Suprapubic skin (tissue), 3 donors: ENCODE measurements around the gene TMEM74B.

Experiments used
- CTCF ChIP-seq, 2 donors: fragments of 200-600 bp in 1 of 2; fragments of 450-650 bp in 1 of 2; sonication (generic) in 1 of 2; IDR thresholded peaks; one replicate each; pipeline ENCODE4 v1.5.1; 2016 to 2019; ENCODE audit warnings: antibody characterized with exemption in 2 of 2, mild to moderate bottlenecking in 1 of 2, moderate library complexity in 1 of 2
- EP300 ChIP-seq: sonication (generic); formaldehyde crosslinking; IDR thresholded peaks from one replicate; pipeline ENCODE4 v1.6.1; 2017; ENCODE audit warnings: antibody characterized with exemption
- POLR2A ChIP-seq, 2 donors: fragments of 450-650 bp; IDR thresholded peaks; one replicate each; pipeline ENCODE4 v1.6.1; 2017; ENCODE audit warnings: antibody characterized with exemption in 2 of 2, mild to moderate bottlenecking in 2 of 2, moderate library complexity in 2 of 2

- TF ChIP-seq POLR2A (IDR thresholded peaks at IDR 0.05) = no peak
- TF ChIP-seq EP300 = no peak
- no peak for TF ChIP-seq CTCF (IDR thresholded peaks at IDR 0.05)
Observed at GRCh38 chr20:1204113-1204512, 19.3 kb upstream of the TMEM74B start.
